ENCODE measurements around the gene IGF1.

The IGF1 gene

DNA sequence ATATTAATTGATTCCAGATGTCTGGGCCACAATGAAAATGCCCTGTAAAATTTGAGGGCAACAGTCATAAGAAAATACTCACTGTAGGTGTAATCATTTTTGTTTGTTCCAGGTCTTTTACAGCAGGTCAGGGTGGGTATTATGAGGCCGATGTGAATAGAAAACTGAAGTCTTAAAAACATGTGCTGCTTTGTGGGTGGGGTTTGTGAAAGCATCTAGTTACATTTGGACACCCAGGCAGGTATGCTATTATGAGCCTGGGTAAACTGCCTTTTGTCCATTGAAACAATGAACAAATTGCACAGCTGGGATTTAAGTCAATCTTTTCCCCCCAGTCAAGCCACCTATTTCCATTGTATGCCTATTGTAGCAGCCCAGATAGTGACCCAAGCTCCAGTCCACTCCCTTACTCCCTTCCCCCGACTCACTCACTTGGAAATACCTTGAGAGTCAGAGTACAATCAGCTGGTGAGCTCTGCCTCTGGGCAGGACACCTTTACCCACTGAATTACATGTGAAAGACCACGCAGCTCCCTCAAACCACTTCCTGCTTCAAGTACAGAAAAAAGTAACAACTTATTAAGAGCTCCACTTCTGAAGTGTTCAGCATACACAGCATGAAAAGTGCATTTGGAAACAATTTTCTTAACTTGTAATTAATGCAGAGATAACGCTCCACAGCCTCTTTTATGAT is 1.8 kb downstream of the IGF1 start:
- H3K27me3 ChIP-seq (ENCODE audit: control insufficient read depth, low read length), result peaks cover 13% of the 10 kb centered on the region
- H3K36me3 ChIP-seq (ENCODE audit: control insufficient read depth, low read length), result no peaks in the 10 kb centered on the region
- no peaks in the 10 kb centered on the region for H4K20me1 ChIP-seq (ENCODE audit: control insufficient read depth, insufficient read depth, low read depth, low read length)
- peaks cover 11% of the 10 kb centered on the region for H3K4me1 ChIP-seq (ENCODE audit: control insufficient read depth, low read length)
- H3K4me3 ChIP-seq (ENCODE audit: low read length), result no peak overlapping the region
- H3K9me3 ChIP-seq (ENCODE audit: control insufficient read depth, insufficient read depth, low read length), result no peaks in the 10 kb centered on the region
- H3K27ac ChIP-seq (ENCODE audit: low read depth, low read length), result no peak overlapping the region
- H3K9me2 ChIP-seq (replicated peaks; ENCODE audit: control insufficient read depth, low read length), result no peaks in the 10 kb centered on the region
- H3K79me2 ChIP-seq (ENCODE audit: control insufficient read depth, low read length), result no peaks in the 10 kb centered on the region
- no peak overlapping the region; the same call in 1 of the 2 replicates for H3K4me2 ChIP-seq (ENCODE audit: low read length)
- TF ChIP-seq EZH2phosphoT487 (IDR thresholded peaks at IDR 0.05; ENCODE audit: borderline replicate concordance, low read length), result no peak
- TF ChIP-seq, protein P1, sequence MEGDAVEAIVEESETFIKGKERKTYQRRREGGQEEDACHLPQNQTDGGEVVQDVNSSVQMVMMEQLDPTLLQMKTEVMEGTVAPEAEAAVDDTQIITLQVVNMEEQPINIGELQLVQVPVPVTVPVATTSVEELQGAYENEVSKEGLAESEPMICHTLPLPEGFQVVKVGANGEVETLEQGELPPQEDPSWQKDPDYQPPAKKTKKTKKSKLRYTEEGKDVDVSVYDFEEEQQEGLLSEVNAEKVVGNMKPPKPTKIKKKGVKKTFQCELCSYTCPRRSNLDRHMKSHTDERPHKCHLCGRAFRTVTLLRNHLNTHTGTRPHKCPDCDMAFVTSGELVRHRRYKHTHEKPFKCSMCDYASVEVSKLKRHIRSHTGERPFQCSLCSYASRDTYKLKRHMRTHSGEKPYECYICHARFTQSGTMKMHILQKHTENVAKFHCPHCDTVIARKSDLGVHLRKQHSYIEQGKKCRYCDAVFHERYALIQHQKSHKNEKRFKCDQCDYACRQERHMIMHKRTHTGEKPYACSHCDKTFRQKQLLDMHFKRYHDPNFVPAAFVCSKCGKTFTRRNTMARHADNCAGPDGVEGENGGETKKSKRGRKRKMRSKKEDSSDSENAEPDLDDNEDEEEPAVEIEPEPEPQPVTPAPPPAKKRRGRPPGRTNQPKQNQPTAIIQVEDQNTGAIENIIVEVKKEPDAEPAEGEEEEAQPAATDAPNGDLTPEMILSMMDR (IDR thresholded peaks at IDR 0.05; ENCODE audit: low read depth, low read length, poor library complexity, severe bottlenecking), result no peak
- H3F3A ChIP-seq (ENCODE audit: control insufficient read depth, insufficient read depth), result no peaks in the 10 kb centered on the region

DNA sequence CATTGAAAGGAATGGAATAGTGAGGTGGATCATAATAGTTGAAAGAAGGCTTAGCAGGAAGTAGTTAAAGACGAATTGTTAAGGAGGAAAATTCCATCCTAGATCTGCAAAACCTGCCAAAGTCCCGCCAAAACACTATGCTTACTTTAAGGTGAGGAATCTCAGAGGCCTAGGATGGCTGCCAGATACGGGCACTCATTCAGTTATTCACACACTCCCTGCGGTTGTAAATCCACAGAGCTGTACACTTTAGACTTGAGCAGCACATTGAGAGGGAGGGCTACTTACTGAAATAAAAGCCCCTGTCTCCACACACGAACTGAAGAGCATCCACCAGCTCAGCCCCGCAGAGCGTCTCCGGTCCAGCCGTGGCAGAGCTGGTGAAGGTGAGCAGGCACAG is 5.0 kb downstream of the IGF1 start:
- Histone ChIP-seq H3K4me2 (ENCODE audit: low read length) (no peak overlapping the region), H3K36me3 (ENCODE audit: control insufficient read depth, low read length) (no peaks in the 10 kb centered on the region), H3K27me3 (ENCODE audit: control insufficient read depth, low read length) (peaks cover 10% of the 10 kb centered on the region), H3K4me3 (ENCODE audit: low read length) (no peak overlapping the region), H3K9me2 (replicated peaks; ENCODE audit: control insufficient read depth, low read length) (no peaks in the 10 kb centered on the region), H3K9me3 (ENCODE audit: control insufficient read depth, insufficient read depth, low read length) (no peaks in the 10 kb centered on the region), H3K79me2 (ENCODE audit: control insufficient read depth, low read length) (no peaks in the 10 kb centered on the region), H3K27ac (ENCODE audit: low read depth, low read length) (no peak overlapping the region), H3F3A (ENCODE audit: control insufficient read depth, insufficient read depth) (no peaks in the 10 kb centered on the region), H4K20me1 (ENCODE audit: control insufficient read depth, insufficient read depth, low read depth, low read length) (no peaks in the 10 kb centered on the region), H3K4me1 (ENCODE audit: control insufficient read depth, low read length) (peaks cover 6% of the 10 kb centered on the region)
- TF ChIP-seq, protein P1 (IDR thresholded peaks at IDR 0.05; ENCODE audit: low read depth, low read length, poor library complexity, severe bottlenecking), result no peak
- no peak for TF ChIP-seq EZH2phosphoT487 (IDR thresholded peaks at IDR 0.05; ENCODE audit: borderline replicate concordance, low read length)

DNA sequence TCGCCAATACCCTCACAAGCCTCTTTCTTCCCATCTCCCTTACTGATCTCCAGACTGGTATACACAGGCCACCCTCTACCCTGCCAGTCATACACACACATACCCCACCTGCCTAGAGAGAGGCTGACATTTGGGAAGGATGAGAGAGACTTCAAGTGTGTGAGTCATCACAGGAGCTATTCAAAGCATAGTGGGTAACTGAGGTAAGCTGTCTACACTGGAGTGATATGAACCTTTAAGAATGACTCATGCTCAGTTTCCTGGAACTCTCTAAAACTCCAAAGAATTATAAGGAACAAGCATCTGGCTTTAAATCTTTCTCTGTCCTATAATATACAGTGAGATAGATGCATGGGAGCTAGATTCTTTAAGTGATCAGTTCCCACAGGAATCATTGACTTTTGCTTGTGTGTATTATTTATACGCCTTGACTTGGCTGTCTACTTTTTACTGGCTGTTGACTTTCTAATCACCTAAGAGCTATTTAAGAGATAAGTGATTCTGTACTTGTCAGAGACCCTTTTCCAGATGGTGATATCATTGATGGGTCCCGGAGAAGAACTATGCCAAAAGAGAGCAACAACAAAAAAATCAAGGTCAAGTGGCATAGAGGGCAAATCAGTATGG is 5.8 kb downstream of the IGF1 start:
- no peak overlapping the region for H3K4me2 ChIP-seq (ENCODE audit: low read length)
- TF ChIP-seq, protein P1 (IDR thresholded peaks at IDR 0.05; ENCODE audit: low read depth, low read length, poor library complexity, severe bottlenecking), result no peak
- no peak for TF ChIP-seq EZH2phosphoT487 (IDR thresholded peaks at IDR 0.05; ENCODE audit: borderline replicate concordance, low read length)

More for the DNA sequence above, 5.8 kb downstream of the IGF1 start:
- no peaks in the 10 kb centered on the region for H3K9me3 ChIP-seq (ENCODE audit: control insufficient read depth, insufficient read depth, low read length)
- H3K9me2 ChIP-seq (replicated peaks; ENCODE audit: control insufficient read depth, low read length), result no peaks in the 10 kb centered on the region
- H3K27me3 ChIP-seq (ENCODE audit: control insufficient read depth, low read length), result peaks cover 10% of the 10 kb centered on the region
- H3F3A ChIP-seq (ENCODE audit: control insufficient read depth, insufficient read depth), result no peaks in the 10 kb centered on the region
- H4K20me1 ChIP-seq (ENCODE audit: control insufficient read depth, insufficient read depth, low read depth, low read length), result no peaks in the 10 kb centered on the region
- peaks cover 6% of the 10 kb centered on the region for H3K4me1 ChIP-seq (ENCODE audit: control insufficient read depth, low read length)
- no peak overlapping the region for H3K4me3 ChIP-seq (ENCODE audit: low read length)
- no peaks in the 10 kb centered on the region for H3K36me3 ChIP-seq (ENCODE audit: control insufficient read depth, low read length)
- H3K79me2 ChIP-seq (ENCODE audit: control insufficient read depth, low read length), result no peaks in the 10 kb centered on the region
- no peak overlapping the region for H3K27ac ChIP-seq (ENCODE audit: low read depth, low read length)

Measured in DOHH2 (cell line).